GM19463 (cell line): ENCODE results near the gene MST1.

ENCODE experiments used
- ATAC-seq: cut with Tn5 transposase; IDR thresholded peaks from one replicate; pipeline ENCODE4 v1.9.1; 2021; ENCODE audit warnings: mild to moderate bottlenecking, moderate library complexity; ENCODE audit not compliant: unreplicated experiment

Gene MST1

DNA sequence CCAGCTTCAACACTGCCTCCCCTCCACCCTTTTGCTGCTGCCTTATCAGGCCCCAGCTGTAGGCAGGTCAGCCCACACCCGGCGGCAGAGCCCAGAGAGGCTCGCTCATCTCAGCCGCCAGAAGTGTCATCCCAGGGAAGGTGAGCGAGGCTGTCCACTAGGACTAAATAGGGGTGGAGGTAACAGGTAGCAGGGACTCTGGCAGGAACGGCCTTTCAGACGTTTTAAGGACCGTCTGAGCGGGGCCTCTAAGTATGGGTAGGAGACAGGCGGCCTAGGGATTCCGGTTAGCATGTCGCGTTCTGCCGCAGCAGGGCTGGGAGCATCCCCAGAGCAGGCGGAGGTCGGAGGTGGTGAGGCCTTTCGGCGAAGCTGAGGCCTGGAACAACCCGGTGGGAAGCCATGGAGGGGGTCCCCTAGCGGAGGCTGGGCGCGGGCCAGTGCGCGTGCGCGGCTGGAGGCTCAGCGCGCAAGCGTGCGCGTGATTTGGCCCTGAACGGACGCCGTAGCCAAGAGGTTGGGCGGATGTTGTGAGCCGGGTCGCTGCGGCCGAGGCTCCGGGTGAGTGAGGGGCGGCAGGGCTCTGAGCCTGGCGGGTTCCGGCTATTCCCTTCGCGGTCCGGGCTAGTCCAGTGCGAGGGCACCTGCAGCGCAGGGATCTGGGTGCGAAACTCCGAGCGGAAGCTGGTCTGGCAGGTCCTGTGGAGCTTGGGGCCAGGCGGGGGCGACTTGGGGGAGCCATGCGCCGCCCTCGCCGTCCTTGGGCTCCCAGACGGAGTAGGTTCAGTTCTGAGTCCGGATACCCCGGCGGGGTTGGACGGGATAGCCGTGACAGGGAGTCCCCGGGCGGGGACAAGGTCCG lies at the start of gene MST1, which contains the start of gene RNF123:
MST1 (minus strand) TSS at position 429 of the 862 bp plus-strand sequence. CDS start 783 bp downstream, outside the sequence.
RNF123 (plus strand) TSS at position 512 of the 862 bp plus-strand sequence. CDS start 1,609 bp downstream, outside the sequence.
- ATAC-seq = peak; percentile 72

DNA sequence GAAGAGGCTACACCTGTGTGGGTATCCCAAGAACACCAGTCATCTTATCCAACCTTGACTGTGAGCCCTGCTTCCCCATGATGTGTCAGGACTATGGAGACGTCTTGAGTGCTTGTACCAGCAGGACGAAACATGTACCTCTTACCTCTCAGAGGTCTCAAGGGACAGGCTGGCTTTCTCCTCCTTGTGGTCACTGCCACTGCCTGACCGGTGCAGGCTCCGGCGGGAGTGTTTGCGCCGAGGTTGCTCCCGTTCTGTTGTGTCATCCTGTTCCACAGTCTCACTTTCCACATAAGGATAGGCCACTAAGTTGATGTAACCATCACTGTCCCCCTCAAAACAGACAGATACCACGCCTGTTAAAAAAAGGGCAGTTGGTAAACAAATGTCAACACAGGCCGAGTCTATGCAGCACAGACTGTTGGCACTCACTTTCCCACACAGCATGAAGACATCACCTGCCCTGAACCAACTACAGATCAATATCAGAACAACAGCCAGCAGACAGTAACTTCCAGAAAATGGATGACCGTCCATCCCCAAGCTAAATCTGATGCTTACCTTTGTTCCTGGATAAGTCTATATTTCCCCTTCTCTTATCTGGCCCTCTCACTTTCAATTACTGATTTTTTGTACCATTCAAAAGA lies 48.9 kb upstream of the MST1 start:
- ATAC-seq = no peak

DNA sequence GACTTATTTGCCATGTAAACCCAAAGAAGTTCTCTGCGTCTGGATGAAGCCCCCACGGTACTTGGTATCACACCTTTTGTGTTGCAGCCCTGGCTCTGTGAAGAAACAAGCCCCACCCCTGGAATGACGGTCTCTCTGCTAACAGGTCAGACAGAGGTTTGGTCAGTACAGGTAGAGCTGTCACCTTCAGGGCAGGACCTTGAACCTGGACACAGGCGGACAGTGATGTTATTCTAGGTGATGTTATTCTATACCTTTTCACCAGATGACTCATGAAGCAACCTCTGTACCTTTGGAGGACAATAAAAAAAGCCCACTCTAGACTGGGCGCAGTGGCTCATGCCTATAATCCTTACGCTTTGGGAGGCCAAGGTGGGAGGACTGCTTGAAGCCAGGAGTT lies 45.5 kb upstream of the MST1 start:
- no peak for ATAC-seq

DNA sequence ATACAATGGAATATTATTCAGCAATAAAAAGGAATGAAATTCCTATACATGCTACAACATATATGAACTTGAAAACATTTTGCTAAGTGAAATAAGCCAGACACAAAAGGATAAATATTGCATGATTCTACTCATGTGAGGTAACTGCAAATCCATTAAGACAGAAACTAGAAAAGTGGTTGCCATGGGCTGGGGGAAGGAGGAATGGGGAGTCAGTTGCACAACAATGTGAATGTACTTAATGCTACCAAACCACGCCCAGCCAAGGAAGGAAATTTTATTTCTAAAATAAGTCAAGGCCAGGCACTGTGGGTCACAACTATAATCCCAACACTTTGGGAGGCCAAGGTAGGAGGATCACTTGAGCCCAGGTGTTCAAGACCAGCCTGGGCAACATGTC lies 44.3 kb upstream of the MST1 start:
- ATAC-seq = no peak

DNA sequence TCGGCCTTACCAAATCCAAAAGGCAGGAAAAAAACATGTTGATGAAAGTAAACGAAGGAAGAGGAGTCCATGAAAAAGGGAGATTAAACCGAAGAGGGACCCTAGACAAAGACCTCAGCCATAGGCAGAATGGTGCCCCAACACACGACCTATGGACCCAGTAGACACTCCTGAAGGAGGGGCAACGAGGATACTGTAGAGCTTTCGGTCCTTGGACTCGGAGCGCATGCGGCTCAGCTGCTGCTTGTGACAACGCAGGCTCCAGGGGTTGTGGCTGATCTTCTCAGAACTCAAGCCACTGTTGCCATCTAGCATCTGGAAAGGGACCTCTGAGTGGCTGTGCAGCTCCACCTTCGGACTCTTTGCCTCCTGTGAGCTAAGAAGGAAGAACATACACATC lies 43.3 kb upstream of the MST1 start:
- ATAC-seq = no peak

DNA sequence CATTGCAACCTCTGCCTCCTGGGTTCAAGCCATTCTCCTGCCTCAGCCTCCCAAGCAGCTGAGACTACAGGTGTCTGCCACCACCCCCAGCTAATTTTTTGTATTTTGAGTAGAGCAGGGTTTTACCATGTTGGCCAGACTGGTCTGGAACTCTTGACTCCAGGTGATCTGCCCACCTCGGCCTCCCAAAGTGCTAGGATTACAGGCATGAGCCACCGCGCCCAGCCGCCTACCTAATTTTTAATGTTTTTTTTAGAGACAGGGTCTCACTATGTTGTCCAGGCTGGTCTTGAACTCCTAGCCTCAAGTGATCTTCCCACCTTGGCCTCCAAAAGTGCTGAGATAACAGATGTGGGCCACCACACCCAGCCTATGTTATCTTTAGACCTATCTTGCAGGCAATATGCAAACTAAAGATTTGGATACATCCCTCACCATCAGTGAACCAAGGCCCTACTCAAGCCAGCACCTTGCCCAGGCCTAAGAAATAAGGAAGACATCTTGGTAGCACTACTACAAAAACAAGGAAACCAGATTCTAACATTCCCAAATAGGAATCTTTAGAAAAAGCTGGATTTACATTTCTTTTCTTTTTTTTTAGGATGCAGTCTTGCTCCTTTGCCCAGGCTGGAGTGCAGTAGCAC lies 40.8 kb upstream of the MST1 start:
- ATAC-seq = no peak

DNA sequence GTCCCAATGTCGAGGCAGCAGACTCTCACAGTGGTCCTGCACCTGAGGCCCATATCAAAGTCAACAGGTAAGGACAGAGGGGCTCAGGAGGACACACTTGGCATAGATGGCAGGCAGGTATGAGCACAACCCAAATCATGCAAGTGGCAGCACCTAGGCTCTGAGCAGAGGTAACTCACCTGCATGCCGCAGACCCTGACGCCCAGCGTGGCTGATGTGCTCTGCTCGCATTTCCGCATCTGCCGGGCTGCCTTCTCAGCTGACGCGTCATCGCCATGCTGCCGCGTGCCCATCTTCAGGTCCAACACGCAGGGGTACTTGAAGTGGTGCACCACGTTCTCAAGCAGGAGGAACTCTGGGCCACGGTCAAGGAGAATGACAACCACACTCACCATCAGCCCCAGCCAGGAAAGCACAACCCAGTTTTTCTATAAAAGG lies 38.7 kb upstream of the MST1 start:
- ATAC-seq = no peak

DNA sequence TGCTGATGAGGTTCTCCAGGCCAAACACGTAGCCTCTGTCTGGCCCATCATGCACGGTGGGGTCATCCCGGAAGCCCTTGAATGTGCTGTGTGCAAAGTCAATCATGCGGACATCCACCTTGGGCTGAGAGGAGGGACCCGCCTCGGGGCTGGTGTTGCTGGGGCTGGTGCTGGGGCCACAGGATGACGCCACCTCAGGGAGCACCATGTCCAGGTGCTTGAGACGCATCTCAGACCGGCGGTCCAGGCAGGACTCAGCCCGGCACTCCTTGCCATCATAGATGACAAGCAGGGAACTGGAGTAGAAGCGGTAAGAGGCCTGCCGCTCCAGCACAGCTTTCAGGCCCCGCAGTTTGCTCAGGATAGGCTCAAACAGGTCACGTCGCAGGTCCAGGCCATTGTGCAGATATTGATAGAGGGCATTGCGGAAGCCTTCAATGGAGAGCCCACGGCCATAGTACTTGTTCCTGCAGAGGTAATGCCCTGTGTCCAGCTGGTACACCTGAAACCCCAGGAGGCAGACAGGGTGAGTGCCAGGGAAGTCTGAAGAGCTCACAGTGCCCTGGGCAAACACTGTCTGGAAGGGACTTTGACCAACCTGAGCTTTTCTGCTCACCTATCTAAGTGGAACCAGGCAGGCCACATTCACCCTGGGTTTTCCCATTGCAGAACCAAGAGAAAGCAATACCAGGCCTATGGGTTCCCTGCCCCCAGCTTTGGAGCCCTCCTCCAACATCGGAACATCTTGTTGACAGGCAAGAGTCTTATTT lies 38.1 kb upstream of the MST1 start:
- ATAC-seq = no peak

DNA sequence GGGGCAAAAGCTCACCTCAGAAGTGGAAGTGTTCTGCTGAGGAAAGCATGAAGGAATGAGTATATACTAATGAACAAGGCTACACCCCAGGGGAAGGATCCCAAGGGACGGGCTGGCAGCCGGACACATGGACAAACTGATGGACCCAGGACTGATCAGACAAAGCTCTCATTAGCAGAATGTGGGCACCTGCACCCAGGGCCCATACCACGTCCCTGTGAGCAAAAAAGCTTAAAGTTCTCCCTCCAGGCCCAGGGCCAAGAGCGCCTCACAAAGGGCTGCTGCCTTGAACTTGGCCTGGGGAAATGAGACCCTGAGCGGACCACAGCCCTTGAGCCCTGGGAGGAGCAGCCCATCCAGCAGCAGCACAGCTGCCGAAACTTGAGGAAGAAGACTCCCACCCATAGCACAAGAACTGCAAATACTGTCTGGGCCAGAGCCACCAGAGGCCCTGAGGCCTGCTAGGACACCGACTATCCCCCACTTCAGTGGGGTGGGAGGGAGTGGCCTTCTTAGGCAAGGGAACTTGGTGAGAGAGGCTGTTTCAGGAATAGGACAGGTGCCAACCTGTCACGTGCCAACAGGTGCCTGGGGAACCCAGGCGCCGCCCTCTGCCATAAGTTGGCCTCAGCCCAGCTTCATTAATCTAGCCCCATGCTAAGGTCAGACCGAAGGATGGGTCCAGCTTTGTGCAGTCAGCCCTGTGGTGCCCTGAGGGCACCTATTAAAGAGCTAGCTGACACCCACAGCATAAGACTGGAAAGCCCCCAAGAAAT lies 36.8 kb upstream of the MST1 start:
- no peak for ATAC-seq

DNA sequence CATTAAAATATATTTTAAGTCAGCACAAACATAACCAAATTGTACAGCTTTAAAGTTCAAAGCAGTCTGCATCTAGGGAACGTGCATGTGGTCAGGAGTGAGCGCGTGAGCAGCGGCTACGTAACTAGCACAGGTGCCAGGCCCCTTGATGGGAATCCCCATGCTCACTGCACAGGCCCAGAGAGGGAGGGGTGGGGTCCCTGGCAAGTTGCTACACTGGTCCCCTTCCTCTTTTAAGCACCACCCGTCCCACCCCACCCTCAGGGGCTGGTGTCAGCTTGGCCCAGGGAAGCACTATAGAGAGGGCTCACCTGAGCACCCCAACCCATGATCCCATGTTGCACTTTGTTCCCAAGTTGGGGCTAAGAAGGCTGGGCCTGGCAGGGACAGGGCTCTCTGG lies 35.3 kb upstream of the MST1 start:
- ATAC-seq = no peak

DNA sequence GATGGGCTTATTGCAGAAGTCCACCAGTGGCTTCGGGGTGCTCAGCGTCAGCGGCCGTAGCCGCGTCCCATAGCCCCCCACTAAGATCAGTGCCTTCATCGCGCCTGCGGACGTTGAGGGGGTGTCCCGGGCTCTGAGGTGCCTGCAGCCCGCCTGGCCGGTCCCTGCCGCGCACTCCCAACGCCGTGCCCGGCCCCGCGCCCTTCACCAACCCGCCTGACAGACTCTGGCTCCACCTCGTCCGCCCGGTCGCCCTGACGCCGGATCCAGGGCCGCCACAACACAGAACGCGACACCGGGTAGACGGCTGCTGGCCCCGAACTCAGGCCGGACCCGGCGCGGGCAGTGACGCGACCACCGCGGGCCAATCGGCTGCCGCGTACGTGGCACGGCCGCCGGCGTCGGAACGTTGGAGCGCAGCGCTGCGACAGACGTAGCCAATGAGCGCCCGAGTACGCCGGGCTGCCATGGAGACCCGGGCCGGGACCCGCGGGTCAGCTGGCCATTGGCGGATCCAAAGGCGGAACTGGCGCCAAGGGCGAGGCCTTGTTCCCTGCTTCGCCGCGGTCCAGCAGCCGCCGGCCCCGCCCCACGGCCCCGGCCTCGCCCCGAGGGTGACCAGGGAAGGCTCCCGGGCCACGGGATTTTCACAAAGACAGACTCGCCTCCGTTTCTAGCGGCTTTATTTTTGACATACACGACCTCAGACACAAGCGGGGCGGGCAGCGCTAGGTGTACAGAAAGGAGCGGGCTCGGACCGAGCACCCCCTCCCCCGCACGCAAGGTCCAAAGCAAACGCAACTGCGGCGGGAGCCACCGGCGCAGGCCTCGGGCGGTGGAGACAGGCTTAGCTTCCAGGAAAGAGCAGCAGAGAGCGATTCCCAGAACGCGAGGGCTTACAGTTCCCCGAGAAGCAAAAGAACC lies 34.6 kb upstream of the MST1 start, which contains the start of gene GMPPB:
GMPPB (minus strand) TSS at position 324 of the 924 bp plus-strand sequence; CDS start at position 99, 225 bp downstream.
- peak; percentile 83 for ATAC-seq

DNA sequence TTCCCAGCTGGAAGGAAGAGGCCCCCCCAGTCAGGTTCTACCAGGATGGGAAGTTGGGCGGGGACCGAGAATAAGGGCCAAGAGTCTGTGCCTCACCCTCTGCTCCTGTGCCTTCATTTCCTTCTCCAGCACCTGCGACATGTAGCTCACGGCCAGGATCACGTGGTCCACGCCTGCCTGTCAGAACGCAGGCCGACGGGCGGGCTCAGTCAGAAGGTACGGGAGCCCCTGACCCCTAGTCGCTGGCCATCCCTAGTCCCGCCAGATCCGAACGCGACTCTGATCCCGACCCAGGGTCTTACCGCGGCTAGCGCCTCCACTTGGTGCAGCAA lies 34.0 kb upstream of the MST1 start:
- ATAC-seq = no peak

DNA sequence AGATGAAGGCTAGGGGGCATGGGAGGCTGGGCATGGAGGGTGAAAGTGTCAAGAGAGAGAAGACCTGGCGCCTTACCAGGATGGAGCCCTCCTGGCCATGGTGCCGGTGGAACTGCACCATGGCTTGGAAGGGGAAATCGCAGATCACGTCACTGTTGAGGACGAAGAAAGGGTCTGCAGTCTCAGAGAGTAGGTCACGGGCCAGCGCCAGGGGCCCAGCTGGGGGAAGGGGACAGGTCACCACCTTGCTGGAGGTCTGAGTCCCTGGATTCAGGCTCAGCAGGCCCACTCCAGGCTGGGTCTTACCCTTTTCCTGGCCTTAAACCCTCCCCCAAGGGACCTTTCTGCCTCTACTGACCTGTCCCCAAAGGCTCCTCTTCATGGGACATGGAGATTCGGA lies 33.6 kb upstream of the MST1 start:
- no peak for ATAC-seq

DNA sequence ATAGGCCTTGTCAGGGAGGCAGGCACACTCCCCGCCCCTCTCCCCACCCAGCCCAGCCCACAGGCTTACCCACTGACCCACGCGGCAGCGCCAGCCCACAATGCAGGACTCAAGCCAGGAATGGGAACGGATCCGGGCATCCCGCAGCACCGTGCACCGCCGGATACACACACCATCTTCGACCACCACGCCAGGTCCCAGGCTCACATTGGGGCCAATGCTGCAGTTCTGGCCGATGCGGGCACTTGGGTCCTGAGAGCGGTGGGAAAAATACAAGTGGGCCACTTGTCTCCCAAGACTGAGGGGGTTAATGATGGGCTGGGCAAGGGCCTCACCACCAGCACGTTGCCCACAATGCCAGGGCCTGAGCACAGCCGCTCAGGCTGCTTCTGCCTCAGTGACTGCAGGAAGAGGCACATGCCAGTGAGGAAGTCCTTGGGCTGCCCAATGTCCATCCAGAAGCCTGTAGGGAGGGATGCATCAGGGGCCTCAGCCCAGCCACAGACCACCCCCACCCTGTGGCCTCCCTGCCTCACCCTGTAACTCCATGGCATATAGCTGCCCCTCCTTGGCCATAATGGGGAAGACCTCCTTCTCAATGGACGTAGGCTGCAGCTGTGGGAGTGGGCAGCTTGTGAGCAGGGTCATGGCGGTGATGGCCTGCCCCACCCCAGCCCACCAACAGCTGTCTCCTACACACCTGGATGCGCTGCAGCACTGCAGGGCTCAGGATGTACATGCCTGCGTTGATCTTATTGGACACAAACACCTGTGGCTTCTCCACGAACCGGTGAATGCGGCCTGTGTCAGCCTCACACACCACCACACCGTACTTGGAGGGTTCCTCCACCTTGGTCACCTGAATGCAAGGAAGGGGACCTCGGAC lies 32.9 kb upstream of the MST1 start:
- ATAC-seq = no peak

DNA sequence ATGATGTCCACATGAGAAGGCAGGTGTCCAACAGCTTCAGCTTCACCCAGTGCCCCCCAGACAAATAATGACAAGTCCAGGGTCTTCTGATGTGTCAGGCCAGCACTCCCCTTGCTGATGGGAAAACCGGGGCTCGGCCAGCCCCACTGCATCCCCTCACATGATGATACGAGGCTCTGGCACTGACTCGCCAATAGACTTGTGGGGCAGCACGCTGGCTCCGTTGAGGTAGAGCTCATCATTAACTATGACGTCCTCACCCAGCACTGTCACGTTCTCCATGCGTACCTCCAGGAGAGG lies 32.3 kb upstream of the MST1 start:
- ATAC-seq = no peak

DNA sequence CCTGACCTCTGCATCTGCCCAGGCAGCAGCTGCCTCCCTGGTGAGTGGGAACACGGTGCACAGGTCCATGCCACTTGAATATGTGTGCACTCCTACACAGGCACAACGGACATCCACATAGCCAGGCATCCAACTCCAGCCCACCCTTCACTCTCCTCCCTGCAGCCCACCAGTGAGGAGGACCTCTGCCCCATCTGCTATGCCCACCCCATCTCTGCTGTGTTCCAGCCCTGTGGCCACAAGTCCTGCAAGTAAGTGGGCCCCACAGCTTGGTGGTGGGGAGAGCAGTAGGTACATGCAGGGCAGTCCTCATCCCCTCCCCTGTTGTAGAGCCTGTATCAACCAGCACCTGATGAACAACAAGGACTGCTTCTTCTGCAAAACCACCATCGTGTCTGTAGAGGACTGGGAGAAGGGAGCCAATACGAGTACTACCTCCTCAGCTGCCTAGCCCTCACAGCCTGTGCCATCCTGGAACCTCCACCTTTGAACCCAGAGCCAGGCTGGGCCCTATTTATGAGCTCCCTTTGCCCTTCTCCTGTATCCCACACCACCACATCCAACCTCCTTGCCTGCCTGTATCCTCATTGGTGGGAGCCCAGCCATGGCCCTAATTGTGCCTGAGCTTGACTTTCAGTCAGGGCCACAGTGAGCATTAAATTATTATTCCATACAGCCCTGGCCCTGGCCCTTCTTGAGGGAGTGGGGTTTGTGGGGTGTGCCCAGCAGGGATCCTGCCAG lies 31.8 kb upstream of the MST1 start:
- ATAC-seq = no peak

DNA sequence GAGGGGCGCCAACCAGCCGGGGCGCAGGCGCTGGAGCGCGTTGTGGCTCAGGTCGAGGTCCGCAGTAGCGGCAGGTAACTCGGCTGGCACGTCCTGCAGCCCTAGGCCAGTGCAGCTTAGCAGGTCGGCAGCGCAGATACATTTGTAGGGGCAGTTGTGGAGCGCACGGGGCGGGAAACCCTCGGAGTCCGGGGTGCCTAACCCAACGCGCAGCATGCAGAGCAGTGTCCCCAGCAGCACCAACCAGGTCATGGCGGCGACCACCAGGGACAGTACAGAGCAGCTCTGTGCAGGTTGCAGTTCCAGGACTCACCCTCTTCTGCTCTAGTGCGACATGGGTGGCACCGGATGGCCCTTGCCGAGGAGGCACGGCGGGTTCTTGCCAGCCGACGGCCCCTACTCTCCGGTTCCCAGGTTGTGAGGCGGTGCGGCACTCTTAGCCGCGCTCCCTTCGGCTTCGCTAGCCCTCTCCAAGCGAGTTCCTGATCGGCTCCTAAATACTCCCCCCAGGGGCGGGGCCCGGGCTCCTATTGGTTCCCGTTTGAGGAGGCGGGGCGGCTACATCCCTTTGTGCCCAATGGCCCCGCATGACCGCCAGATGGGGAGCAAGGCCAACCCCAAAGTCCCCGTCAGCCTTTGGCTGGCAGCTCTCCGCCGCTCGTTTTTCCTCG lies 30.1 kb upstream of the MST1 start, which contains the start of gene AMIGO3:
AMIGO3 (minus strand) TSS at position 471 of the 671 bp plus-strand sequence; CDS start at position 252, 219 bp downstream.
- peak; percentile 60 for ATAC-seq
